HG02571 (cell line): Measurements from ENCODE around the gene ERICH6B.
"Not testable (repeated sequence)": the region's sequence is repeated elsewhere in the genome, so short reads cannot be mapped to it uniquely, and the experiment has no call there.

ENCODE experiments used
- ATAC-seq: cut with Tn5 transposase; IDR thresholded peaks from one replicate; pipeline ENCODE4 v1.9.1; 2021; ENCODE audit warnings: mild to moderate bottlenecking, moderate library complexity; ENCODE audit not compliant: unreplicated experiment

Gene ERICH6B

GRCh38 chr13:45615501-45616101, at the start of gene ERICH6B:
Gene ERICH6B (minus strand): TSS chr13:45615739. CDS start chr13:45597005, 18,734 bp downstream.
- ATAC-seq = no peak

DNA sequence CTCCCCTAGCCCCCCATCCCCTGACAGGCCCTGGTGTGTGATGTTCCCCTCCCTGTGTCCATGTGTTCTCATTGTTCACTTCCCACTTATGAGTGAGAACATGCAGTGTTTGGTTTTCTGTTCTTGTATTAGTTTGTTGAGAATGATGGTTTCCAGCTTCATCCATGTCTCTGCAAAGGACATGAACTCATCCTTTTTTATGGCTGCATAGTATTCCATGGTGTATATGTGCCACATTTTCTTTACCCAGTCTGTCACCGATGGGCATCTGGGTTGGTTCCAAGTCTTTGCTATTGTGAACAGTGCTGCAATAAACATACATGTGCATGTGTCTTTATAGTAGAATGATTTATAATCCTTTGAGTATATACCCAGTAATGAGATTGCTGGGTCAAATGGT, 47.4 kb upstream of the ERICH6B start:
- not testable (repeated sequence) for ATAC-seq

- ATAC-seq = no peak
Measured at GRCh38 chr13:45662162-45662561, 46.6 kb upstream of the ERICH6B start.

GRCh38 chr13:45660458-45660857, 44.9 kb upstream of the ERICH6B start:
- ATAC-seq = not testable (repeated sequence)

GRCh38 chr13:45659536-45659935, 44.0 kb upstream of the ERICH6B start:
- ATAC-seq = no peak

DNA sequence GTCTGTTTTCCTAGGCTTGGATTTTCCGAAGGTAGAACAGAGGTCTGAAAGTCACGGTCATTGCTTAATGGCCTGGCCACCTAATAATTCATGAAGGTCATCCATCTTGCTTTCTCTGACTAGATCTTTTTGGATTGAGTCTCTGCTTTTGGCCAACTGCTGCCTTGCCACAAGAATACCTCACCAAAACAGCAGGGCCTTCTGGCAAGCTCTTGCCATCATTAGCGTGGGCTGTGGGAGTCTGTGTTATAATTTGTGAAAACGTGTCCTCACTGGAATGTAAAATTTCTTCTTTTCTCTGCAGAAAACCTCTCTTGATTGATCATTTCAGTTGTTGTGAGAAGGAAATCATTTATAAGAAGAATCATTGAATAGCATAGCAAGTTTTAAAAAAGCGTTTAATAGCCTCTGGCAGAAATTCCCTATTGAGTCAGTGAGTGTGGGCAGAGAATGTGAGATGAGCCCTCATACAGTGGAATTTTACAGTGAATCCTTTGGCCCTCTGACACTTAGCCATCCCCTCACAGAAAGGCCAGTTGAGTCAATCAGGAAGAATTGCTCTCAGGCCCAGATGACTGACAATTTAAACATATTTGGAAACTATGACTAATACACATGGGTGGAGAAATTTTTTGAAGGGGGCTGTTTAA, 43.2 kb upstream of the ERICH6B start:
- ATAC-seq = no peak

GRCh38 chr13:45654633-45655349, 39.3 kb upstream of the ERICH6B start:
- ATAC-seq = no peak

GRCh38 chr13:45645263-45645662, 29.7 kb upstream of the ERICH6B start:
- not testable (repeated sequence) for ATAC-seq

- ATAC-seq = not testable (repeated sequence)
Measured at GRCh38 chr13:45642159-45642558, 26.6 kb upstream of the ERICH6B start.

DNA sequence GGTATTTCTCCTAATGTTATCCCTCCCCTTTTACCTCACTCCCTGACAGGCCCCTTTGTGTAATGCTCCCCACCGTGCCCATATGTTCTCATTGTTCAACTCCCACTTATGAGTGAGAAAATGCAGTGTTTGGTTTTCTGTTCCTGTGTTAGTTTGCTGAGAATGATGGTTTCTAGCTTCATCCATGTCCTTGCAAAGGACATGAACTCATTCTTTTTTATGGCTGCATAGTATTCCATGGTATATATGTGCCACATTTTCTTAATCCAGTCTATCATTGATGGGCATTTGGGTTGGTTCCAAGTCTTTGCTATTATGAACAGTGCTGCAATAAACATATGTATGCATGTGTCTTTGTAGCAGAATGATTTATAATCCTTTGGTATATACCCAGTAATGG, 19.8 kb upstream of the ERICH6B start:
- ATAC-seq = not testable (repeated sequence)

DNA sequence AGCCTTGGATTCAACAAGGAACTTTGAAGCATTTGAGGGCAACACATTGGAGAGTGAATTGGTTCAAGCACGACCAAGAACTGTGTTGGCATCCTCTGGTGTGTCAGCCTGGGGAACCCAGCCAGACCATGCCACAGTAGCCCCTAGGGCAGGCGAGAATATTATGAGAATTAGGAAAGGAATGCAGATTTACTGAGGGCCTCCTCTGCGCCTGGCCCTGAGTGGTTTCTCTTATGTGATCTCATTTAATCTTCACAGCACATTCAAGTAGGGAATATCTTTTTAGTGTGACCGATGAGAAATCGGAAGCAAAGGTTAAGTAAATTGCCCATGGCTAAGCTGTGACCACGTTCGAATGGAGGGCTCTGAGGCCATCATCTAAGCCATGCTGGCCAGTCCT, 15.3 kb upstream of the ERICH6B start:
- ATAC-seq = no peak

GRCh38 chr13:45629940-45630339, 14.4 kb upstream of the ERICH6B start:
- no peak for ATAC-seq

DNA sequence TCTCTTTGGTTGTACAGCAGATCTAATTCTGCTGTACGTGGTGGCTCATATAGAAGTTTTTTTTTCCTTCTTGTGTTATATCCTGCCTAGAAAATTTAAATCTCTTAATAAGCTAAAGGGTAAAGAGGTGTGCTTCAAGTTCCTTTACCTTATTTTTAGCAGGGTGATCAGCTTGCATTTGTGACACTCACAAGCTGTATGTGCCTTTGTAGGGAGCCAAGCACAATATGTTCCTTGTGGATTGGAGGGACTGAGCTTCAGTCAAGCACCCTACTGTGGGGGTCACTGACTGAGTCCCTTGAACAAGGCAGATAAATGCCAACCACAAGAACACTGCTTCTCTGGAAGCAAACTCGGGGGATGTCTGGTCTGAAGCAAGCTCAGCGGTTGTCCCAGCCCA, 12.6 kb upstream of the ERICH6B start:
- no peak for ATAC-seq

DNA sequence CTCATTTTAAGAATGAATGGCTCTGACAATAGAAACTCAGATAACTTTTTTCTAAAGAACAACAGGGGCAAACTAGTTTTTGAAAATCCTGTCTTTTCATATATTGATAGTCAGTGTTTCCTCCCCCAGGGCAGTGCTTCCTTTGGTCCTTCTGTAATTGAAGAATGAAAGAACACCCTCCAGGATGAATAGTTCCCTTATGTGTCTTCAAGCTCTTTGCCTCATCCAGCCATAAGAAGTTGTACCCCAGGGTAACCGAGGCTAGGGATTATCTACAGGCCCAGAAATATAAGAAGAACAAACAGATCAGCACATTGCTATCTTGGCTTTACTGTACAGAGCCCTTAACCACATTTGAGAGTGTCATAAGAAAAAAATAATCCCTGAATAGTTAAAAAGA, 12.1 kb upstream of the ERICH6B start:
- no peak for ATAC-seq

- no peak for ATAC-seq
Measured at GRCh38 chr13:45626731-45627374, 11.3 kb upstream of the ERICH6B start.

- ATAC-seq = no peak
Measured at GRCh38 chr13:45623516-45624090, 8.1 kb upstream of the ERICH6B start.

DNA sequence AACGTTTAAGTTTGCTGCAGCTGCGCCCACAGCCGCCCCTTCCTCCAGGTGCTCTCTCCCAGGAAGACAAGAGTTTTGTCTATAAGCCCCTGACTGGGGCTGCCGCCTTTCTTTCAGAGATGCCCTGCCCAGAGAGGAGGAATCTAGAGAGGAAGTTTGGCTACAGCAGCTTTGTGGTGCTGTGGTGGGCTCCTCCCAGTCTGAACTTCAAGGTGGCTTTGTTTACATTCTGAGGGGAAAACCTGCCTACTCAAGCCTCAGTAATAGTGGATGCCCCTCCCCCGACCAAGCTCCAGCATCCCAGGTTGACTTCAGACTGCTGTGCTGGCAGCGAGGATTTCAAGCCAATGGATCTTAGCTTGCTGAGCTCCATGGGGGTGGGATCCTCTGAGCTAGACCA, 6.4 kb upstream of the ERICH6B start:
- no peak for ATAC-seq

DNA sequence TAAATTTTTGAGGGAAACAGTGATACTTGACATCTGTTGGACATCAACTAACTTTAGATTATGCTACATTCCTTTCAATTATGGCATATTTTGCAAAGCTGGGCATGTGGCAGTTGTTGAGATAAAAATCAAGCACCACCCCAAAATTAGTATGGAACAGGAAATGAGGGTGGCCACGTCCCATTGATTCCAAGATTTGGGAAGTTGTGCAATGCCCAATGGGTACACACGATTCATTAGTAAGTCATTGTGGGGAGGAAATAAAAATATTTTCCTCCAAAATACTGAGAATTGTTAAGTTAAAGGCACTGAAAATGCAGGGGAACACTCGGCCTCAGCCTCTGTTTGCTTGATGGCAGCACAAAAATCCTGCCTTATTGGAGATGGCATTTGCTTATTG, 7.6 kb downstream of the ERICH6B start:
- no peak for ATAC-seq

GRCh38 chr13:45604892-45605291, 10.6 kb downstream of the ERICH6B start:
- no peak for ATAC-seq

GRCh38 chr13:45603338-45603737, 12.2 kb downstream of the ERICH6B start:
- no peak for ATAC-seq
